NCI-H1436 treated with DMSO at 0.1 percent for 48 hours (cell line): ENCODE results near the gene ARID4B.
A peak's percentile ranks its signal among the peaks of the same experiment; 100 is the strongest.
"Not testable (repeated sequence)": the region's sequence is repeated elsewhere in the genome, so short reads cannot be mapped to it uniquely, and the experiment has no call there.

Source experiments
- DNase-seq: peaks from one replicate; lab custom pipeline; 2025; lab: John Stamatoyannopoulos, UW

Gene ARID4B

DNA sequence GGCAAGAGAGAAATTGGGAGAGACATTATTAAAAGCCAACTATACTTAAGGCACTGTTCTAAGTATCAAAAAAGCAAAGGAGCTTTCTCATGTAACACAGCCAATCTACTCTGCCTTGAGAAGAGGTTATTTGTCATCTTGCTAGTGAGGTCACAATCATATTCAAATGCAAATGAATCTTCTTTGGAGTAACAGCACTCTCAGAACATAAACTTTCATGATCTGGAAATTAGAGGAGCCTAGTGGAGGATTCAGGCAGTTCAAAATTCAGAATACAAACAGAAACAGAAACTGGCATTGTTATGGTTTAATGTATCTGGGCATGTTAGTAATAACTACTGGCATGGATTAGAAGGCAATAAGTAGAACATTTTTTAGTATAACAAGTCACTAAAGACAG, 57.4 kb downstream of the ARID4B start:
- DNase-seq, result peak; percentile 56

DNA sequence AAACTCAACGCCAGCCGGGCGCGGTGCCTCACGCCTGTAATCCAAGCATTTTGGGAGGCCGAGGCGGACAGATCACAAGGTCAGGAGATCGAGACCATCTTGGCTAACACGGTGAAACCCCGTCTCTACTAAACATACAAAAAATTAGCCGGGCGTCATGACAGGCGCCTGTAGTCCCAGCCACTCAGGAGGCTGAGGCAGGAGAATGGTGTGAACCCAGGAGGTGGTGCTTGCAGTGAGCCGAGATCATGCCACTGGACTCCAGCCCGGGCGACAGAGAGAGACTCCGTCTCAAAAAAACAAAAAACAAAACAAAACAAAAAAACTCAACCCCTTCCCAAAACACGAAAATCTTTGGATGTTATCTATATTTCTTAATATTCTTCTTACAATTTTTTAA, 58.0 kb downstream of the ARID4B start:
- DNase-seq, result not testable (repeated sequence)

DNA sequence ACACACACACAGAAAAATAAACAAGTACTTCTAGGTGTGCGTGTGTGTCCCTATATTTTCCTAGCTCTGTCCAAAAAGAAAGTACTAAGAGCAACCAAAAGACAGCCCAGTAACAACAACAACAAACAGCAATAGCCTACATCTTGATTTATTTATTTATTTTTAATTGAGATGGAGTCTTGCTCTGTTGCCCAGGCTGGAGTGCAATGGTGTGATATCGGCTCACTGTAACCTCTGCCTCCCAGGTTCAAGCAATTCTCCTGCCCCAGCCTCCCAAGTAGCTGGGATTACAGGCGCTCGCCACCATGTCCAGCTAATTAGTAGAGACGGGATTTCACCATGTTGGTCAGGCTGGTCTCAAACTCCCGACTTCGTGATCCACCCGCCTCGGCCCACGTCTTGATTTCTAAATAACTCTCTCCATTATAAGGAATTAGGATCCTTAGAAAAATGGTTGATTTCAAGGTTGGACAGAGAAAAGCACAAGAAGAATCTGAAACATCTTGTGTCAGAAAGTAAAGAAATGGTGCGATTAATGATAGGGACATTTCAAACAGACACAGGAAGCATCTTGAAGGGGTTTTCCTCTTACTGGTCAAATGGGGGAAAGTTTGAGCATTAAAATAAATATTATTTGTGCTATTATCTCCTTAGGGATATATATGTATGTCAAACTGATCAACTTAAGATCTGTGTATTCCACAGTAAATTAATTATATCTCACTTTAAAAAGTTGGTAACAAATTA, 59.4 kb downstream of the ARID4B start:
- no peak for DNase-seq

DNA sequence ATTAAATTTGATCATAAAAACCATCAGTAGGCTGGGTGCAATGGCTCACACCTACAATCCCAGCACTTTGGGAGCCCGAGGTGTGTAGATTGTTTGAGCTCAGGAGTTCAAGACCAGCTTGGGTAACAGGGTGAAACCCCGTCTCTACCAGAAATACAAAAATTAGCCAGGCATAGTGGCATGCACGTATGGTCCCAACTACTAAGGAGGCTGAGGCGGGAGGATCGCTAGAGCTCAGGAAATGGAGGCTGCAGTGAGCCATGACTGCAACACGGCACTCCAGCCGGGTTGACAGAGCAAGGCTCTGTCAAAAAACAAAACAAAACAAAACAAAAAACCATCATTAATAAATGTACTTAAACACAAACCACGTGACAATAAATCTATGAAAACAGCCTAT, 61.0 kb downstream of the ARID4B start:
- DNase-seq, result no peak

- DNase-seq, result no peak
Observed at GRCh38 chr1:235266325-235266724, 61.7 kb downstream of the ARID4B start.

DNA sequence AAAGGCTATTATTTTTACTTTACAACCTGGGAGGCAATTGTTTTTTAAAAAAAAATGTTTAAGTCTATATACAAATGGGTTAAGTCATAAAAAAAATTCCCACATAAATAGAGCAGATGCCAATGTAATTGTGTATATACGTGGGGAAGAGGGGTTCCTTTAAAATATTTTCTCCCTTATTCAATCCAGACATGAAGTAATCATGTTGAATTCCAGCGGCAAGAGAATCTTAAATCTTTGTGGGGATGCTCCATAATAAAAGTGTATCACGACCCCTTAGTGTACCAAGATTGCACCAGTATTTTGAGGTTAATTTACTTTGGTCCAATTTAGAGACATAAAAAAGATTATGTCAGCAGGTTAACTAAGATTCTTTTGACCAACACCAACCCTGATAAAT, 62.1 kb downstream of the ARID4B start:
- no peak for DNase-seq

GRCh38 chr1:235264327-235264726, 63.7 kb downstream of the ARID4B start:
- no peak for DNase-seq

DNA sequence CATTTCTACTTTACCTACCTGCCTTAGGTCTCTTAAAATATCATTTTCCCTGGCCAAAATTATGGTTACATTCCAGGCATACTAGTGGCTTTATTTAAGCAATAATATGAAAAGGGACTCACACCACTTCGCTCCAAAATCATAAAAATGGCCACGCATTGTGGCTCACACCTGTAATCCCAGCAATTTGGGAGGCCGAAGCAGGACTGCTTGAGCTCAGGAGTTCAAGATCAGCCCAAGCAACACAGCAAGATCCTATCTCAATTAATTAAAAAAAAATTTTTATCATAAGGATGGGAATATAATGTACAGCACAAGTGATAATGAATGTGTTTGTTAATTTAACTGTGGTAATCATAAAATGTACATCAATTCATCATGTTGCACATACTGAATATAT, 65.4 kb downstream of the ARID4B start:
- DNase-seq, result no peak

- DNase-seq, result no peak
Observed at GRCh38 chr1:235261243-235261642, 66.7 kb downstream of the ARID4B start.

DNA sequence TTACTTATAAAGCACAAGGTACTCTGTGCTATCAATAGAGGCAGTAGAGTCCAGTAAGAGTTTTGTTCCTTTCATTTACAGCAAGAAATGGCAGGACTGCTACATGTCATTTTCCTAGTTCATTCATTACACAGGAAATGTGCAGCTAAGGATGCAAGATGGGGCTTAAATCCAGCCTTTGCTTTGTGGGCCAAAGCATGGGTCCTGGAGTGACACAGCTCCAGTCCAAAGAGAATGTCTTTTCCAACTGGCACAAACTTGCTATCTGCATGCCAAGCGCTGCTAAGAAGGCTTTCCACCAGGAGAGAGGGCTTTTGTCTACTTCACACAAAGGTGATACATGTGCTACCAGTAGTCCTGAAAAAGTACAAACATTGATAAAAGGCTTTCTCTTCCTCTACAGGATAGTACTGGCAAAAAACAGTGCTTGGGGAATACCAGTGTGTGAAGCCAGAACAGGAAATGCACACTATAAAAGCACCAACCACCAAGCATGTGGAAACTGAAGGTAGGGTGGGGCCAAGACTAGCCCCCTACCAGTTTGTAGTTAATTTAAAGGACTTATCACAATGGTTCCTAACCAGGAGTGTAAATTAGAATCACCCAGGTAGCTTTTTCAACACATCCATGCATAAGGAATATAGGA, 68.7 kb downstream of the ARID4B start:
- no peak for DNase-seq

DNA sequence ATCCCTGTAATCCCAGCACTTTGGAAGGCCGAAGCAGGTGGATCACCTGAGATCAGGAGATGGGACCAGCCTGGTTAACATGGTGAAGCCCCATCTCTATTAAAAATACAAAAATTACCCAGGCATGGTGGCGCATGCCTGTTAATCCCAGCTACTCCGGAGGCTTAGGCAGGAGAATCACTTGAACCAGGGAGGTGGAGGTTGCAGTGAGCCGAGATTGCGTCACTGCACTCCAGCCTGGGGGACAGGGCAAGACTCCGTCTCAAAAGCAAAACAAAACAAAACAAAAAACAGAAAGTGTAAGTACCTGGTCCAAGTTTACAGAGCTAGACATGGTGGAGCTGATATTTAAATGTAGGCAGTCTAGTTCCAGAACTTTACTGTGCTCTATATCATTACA, 69.9 kb downstream of the ARID4B start:
- DNase-seq, result not testable (repeated sequence)

DNA sequence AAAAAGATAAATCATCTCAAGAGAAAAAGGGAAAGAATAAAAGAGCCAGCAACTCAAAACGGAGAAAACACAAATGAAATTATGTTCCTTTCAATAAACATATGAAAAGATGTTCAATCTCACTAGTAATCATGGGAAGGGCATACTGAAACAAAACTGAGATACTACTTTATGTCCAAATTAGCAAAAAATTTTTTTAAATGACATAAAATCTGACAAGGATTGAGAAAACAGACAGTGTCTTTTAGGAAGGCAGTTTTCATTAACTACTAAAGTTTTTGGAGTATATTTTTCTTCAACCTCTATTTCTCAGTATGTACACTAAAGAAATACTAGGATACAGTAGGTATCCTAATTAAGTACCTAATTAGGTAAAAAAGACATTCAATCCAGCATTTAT, 73.3 kb downstream of the ARID4B start:
- no peak for DNase-seq

DNA sequence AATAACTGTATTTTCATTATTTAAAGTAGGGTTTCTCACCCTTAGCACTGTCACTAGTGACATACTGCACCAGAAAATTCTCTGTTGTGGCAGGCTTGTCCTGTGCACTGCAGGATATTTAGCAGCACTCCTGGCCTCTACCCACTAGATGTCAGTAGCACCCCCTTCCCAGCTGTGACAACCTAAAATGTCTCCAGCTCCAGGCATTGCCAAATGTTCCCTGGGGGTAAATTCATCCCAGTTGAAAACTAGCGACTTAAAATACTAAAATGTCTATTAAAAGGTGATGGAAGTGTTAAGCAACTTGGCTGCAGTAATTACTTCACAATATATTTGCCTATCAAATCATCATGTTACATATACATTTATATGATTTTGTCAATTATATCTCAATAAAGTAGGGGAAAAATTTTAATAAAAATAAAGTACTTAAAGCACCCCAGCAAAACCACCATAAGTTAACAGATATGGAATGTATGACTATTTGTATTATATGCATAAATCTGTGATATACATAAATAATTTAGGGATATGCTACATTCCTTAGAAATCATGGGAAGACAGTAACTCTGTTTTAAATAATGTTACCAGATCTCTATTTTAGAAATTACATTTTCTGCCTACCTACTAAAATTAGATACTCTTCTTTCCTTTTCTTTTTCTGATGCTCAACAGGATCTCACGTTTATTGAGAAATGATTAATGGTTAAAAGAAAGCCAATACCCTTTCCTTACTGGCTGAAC, 74.6 kb downstream of the ARID4B start:
- no peak for DNase-seq

GRCh38 chr1:235250430-235250829, 77.5 kb downstream of the ARID4B start:
- DNase-seq, result no peak

DNA sequence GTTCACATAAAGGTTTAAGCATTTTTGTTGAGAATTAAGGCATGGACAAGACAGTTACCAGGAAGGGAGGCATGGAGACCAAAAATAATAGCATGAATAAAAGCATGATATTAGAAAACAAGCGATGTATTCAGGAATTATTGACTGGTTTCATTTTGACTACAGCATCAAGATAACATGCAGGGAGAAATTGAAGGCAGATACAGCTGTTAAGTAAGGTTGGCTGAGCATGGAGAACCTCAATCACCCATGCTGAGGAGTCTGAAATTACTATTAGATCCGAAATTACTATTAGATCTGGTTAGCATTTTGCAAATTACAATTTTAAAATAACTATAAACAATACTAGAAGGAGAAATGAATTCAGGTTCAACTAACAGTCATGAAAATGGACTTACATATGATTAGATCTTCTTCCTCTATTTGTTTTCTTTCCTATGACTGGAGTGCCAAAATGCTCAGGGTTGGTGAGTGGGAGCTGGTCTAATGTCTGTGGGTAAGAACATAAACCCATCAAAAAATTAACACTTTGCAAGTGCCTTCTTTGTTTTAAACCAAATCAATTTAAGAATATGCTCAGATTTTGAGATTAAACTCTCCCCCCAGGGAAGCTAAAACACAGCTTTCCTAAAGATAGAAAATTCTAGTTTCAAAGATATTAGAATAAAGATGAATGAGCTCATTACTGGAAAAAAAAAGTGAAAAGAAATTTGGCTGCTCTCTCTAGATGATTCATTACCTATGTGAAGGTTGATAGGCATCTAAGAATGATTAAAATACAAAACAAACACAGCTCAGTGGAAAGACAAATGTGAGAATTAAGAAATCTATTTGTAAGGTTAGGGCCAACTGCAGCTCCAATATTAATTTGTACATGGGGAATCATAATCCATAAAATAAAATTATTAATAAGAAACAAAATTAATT, 81.7 kb downstream of the ARID4B start:
- no peak for DNase-seq

- DNase-seq, result no peak
Observed at GRCh38 chr1:235244974-235245592, 82.9 kb downstream of the ARID4B start.

DNA sequence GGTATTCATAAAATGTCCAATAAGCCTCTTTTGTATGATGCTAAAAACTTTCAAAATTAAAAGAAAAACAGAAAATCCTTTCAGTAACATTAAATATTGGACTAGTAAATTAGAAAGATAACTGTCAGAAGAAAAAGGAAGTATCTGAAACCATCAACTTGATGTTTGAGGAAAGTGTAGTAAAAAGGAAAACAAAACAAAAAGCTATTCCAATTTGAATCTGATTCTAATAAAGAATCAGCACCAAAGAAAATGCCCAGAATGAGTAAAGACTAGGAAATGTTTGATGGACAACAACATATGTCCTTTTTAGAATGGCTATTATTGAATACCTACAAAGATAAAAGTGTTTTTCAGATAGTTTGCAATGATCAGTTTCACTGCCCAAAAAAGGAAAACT, 87.0 kb downstream of the ARID4B start:
- no peak for DNase-seq

DNA sequence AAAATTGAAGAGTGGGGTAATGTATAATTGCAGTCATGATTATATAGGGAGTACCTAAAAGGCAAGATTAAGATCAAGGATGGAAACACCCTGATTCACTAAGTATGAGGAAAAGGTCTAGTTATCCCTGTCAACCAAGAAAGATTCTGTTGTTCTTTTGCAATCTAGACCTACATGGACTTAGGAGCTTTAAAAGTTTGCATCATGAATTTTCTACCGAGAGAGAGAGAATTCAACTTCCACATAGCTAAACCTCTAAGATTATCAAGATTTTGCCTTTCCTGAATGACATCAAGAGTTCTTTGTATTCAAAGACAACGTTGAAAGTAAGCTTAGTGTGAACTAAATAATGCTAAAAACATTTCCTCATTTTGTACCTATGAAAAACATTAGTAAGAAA, 88.1 kb downstream of the ARID4B start:
- DNase-seq, result no peak

DNA sequence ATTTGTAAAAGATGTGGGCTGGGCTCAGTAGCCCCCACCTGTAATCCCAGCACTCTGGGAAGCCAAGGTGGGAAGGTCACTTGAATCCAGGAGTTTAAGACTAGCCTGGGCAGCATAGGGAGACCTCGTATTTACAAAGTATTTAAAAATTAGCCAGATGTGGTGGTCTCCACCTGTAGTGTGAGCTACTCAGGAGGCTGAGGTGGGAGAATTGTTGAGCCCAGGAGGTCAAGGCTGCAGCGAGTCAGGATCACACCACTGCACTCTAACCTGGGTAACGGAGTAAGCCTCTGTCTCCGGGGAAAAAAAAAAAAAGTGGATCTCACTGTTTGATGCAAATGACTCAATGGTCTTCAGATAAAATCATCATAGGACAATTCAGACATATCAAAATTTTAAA, 89.4 kb downstream of the ARID4B start:
- DNase-seq, result no peak

DNA sequence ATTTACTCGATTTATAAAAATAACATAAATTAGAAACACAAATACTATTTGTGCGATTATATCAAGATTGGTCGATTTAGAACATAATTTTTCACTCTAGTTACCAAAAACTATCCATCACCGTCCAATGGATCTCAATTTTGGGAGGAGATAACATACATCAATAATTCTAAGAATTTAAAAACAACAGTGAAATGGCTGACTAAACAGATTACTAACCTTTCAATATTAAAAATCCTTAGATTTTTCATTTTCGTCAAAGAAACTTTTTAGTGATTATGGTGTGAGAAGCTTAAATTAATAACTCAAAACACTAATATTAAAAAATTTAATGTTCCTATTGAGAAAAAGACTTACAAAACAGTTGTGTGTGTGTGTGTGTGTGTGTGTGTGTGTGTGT, 91.9 kb downstream of the ARID4B start:
- DNase-seq, result no peak

DNA sequence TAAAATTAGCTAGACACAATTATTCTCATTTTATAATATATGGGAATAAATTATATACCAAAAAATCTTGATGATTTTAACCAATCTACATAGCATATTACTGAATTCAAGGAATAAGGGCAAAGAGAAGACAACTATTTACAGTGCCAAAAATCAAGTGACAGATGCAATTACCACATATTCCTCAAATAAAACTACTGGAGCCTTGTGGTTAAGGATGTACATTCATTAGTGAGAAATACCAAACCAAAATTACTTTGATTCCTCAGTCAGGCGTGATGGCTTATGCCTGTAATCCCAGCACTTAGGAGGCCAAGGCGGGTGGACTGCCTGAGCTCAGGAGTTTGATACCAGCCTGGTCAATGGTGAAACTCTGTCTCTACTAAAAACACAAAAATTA, 98.1 kb downstream of the ARID4B start:
- DNase-seq, result no peak

- no peak for DNase-seq
Observed at GRCh38 chr1:235227414-235227813, 100.6 kb downstream of the ARID4B start.
